ENCODE measurements around the gene RAB35.

- no peak for TF ChIP-seq CTCF (IDR thresholded peaks at IDR 0.05; ENCODE audit: insufficient read depth, low read length)
- no peak for TF ChIP-seq REST (IDR thresholded peaks at IDR 0.05; ENCODE audit: insufficient replicate concordance, low read depth)
Observed at GRCh38 chr12:120119271-120119973, 2.9 kb upstream of the RAB35 start.

Data from HL-60 (cell line).